Non-pigmented ciliary epithelial cell (primary cell): ENCODE data around the gene PPHLN1.
A peak's percentile ranks its signal among the peaks of the same experiment; 100 is the strongest.
"Not testable (repeated sequence)": the region's sequence is repeated elsewhere in the genome, so short reads cannot be mapped to it uniquely, and the experiment has no call there.

ENCODE experiments used
- DNase-seq: peaks from one replicate; pipeline ENCODE4 v3.0.0-alpha.2; 2010; ENCODE audit warnings: low read depth

Gene PPHLN1

DNA sequence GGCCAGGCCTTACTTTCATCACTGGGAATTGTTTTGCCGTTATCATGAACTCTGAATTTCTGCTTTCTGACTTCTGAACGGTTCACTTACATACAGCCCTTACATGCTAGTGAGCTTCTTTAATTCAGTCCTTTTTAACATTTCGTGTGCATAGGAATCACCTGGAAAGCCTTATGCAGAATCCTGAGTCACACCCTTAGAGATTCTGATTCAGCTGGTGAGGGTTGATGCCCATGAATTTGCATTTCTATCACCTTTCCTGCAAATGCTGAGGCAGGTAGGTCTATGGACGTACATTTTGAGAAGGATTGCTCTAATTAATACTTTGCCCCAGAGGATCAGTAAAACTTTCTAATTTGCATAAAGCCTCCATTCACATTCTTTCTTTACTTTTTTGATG is 44.0 kb downstream of the PPHLN1 start:
- DNase-seq = no peak

DNA sequence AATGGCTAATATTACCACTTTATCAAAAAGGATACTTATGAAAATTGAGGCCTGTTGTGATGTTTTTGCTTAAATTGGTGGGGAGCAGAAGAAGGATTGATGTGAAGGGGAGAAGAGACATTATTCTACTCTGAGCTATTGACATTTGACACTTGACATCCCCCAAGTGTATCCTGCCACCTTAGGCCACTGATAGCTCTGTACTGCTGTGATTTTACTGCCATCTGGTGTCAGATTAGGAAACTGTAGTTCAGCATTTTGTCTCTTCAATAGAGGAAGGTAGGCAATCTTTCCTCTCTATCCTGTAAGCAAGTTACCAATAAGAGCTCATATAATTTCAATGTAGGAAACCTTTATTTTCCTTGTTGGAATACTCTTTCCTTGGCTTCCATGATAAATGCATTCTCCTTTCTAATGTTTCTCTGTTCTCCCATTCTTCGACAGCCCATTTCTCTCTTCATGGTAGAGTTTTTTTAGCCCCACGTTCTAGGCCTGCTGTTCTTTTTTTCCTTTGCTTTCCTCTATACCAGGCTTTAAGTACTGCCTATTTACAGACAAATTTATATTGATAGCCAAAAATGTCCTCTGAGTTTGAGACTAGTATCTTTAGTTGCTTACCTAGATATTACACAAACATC is 46.3 kb downstream of the PPHLN1 start:
- no peak for DNase-seq

DNA sequence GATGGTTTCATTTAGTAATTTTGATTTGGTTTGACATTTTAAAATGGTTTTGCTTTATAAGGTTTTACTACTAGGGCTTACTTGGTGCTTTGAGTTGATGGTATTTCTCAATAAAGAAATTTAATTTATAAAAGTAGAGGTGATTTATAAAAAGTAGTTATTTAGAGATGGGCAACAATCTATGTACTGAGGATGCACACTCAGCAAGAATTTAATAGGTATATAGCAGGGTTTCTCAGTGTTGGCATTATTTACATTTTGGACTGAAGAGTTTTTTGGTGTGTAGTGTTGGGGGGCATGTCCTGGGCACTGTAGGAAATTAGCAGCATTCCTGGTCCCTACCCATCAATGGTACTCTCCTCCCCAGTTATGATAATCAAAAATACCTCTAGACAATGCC is 47.7 kb downstream of the PPHLN1 start:
- DNase-seq = no peak

DNA sequence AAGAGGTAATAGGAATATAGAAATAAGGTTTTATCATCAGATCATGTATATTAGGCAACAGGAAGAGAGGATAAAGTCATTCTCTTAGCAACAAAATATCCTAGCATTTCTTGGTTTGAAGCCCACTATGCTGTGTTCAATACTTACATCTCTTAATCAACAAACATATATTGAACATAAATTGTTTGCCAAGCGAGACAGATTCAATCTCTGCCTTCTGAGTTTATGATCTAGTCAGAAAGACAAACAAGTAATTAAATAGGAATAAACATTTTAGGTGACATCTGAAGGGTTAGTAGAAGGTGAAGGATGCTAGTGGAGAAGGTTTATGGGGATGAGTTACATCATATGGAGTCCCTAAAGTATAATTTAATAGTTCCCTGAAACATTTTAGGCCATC is 54.8 kb downstream of the PPHLN1 start:
- no peak for DNase-seq

DNA sequence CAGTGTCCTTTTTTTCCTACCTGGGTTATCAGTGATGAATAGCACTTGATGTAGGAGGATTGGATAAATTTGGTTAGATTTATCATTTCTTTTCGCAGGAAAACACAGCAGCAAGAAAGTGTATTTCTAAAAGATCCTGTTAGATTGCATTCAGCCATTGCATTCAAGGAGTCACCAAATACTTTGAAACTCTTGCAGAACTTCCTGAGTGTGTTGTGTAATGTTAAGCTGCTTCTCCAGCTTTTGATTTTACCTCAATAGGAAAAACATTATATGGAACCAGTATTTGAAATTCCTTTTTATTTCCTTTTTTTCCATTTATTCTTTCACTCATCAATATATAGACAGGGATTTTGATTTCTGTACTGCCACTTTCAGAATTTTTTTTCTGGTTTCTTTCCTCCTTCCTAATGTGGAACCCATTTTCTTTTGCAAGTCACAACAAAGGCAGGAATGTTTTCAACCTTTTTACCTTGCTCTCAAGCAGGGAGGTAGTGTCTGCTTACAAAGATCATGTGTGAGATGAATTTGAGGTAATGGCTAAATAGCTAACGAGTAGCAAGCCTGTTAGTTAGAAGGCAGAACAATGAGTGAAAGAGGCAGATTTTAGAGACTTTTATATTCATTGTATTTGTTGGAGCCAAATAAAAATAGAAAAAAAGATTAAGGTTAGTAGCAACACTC is 56.2 kb downstream of the PPHLN1 start:
- DNase-seq = no peak

DNA sequence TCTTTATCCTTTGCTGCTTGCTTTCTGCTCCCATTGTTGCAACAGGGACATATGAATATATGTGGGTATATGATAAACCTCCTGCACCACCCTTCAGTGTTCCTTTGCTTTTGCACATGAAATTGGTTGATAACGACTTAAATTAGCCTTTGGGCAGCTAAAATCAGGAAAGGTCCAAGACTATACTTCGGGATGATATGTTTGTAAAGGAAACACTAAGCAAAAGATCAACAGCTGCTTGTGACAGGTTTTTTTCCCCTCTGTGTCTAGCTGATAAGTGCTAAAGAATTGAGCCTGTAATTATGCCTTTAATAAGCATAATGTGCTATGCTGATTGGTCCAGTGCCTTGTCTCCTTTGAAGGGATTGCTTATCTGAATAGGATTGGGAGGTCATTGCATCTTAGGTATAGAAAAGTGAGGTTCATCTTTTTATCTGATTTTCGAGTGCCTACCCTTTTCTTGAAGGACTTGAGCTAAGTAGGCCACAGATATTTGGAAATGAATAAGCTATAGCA is 59.4 kb downstream of the PPHLN1 start:
- DNase-seq = no peak

DNA sequence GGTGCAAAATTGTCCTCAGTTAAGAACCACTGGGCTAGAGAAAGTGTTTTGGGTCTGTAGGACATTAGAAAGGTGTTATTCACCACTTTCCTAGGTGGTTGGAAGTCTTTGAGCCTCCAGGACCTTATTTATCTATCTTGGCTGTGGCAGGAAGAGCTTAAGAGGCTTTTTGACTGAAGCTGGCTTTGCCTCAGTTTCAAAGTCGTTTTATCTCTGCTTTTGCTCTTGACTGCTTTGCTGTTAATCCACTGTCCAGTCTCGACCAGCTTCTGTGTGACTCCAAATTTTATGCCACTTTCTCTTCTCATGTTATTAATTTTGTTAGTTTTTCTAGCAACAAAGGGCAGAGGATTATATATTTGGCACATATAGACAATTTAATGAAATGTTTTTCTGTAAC is 60.3 kb downstream of the PPHLN1 start:
- DNase-seq = no peak

DNA sequence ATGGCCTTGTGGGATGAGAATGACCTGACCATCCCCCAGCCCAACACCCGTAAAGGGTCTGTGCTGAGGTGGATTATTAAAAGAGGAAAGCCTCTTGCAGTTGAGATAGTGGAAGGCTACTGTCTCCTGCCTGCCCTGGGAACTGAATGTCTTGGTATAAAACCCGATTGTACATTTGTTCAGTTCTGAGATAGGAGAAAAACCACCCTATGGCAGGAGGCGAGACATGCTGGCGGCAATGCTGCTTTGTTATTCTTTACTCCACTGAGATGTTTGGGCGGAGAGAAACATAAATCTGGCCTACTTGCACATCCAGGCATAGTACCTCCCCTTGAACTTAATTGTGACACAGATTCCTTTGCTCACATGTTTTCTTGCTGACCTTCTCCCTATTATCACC is 62.1 kb downstream of the PPHLN1 start:
- not testable (repeated sequence) for DNase-seq

DNA sequence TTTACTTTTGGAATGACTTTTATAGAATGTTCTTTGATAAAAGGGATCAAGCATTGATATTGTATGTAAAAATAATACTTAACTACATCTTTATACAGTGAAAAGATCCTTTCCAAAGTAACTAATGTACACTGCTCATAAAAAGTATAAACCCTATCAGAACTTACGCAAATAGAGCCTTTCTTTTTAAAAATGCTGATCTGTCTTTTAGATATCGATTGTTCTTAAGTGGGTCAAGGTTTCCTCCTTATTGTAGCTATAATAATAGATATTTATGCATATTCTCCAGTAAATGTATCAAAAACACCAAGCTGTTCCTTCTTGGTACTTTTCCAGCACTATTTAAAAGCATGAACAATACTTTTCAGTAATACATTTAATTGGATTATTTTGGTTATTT is 68.5 kb downstream of the PPHLN1 start:
- DNase-seq = no peak

DNA sequence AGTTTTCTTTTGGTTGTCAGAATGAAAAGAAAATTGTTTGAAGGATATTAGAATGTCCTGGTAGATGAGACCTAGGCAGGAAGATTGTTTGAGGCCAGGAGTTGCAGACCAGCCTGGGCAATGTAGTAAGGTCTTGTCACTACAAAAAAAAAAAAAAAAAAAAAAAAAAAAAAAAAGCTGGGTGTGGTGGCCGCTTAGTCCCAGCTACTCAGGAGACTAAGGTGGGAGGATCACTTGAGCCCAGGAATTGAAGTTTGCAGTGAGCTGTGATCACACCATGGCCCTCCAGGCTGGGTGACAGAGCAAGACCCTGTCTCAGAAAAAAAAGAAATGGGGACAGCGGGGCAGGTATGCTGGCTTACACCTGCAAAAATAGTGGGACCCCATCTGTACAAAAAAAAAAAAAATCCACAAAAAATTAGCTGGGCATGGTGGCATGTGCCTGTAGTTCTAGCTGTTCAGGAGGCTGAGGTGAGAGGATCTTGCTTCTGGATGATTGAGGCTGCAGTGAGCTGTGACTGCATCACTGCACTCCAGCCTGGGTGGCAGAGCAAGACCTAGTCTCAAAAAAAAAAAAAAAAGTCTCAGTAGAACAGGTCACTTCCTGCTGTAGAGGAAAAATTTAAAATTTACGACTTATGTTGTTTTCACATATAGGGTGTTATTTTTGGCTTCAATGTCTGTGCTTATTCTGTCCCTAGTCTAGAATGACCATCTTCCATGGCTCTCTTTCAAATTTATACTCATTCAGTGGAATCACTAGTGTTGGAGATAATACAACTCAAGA is 70.7 kb downstream of the PPHLN1 start:
- no peak for DNase-seq

DNA sequence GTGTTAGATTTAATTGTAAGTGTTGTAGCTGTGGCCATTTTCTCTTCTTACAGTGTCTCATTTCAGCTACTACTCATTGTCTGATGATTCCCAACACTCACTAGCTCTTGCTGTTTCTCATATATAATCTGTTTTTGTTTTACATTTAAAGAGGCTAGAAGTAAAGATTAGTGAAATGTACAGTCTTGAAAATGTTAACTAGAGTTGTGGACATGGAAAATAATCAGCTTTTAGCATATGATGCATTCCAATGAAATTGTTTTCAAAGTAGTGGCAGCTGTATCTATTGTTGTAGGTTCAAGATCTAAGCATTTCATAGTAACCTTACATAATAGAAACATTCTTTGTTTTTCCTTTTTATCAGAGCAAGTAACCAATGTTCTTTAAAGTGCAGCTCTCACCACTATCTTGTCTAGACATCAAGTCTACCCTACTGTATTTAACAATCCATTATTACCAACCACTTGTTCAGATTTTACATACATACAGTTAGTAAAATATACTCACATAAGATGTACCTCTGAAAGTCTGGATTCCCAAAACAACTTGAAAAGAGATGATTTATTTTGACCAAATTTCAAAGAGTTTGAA is 76.9 kb downstream of the PPHLN1 start:
- DNase-seq = no peak

DNA sequence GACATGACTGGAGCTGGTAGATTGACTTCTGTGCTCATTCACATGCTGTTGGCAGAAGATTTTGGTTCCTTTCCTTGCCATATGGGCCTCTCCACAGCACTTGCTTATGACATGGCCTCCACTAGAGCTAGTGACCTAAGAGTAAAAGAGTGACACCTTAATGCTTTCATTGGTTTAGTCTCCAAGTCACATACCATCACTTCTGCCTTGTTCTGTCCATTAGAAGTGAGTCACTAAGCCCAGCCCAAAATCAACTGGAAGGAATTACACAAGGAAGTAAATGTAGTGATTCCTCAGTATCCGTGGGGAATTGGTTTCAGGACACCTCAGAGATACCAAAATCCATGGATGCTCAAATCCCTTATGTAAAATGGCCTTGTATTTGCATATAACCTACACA is 81.3 kb downstream of the PPHLN1 start:
- DNase-seq = no peak

DNA sequence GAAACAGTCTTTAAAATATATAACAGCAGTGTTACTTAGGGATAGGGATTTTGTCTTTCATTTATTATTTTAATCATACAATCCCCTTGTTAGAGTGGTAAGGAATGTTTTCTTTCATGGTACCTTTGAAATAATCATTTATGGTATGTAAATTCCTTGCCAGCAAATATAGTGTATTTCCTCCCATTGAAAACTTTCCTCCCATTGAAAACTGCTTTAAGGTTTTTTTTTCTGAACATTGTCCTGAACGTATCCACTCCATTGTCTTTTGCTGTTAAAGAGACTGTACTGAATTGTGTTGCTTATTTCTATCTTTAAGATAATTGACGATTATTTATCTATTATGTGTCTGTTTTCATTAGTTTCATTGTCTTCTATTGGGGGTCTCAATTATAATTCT is 83.5 kb downstream of the PPHLN1 start:
- DNase-seq = no peak

DNA sequence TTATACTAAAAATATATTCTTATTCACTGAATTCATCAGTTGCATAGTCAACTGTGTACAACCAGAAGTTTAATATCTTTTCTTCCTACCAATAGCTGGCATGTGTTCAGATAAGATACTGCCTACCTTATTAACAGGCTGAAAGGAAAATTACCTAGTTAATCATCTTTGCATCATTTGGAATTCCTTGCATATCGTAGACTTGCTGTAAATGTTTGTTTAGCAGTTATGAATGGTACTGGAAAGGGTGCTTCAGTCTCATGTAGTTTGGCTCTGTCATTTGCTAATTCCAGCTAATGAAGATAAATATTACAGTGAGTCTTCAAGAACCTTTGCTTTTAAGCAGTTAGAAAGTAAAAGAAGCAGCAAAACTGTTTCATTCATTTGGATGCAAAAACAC is 84.4 kb downstream of the PPHLN1 start:
- DNase-seq = no peak

DNA sequence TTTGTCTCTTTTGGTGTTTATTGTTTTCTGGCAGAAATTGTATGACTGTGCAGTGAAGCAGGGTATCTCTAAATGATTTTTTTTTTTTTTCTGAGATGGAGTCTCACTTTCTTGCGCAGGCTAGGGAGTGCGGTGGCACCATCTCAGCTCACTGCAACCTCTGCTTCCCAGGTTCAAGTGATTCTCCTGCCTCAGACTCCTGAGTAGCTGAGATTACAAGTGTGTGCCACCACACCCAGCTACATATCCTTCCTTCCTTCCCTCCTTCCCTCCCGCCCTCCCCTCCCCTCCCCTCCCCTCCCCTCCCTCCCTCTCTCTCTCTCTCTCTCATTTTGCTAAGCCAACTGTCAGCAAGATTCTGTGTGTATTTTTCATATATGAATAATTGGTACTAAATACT is 94.4 kb downstream of the PPHLN1 start:
- DNase-seq = no peak

DNA sequence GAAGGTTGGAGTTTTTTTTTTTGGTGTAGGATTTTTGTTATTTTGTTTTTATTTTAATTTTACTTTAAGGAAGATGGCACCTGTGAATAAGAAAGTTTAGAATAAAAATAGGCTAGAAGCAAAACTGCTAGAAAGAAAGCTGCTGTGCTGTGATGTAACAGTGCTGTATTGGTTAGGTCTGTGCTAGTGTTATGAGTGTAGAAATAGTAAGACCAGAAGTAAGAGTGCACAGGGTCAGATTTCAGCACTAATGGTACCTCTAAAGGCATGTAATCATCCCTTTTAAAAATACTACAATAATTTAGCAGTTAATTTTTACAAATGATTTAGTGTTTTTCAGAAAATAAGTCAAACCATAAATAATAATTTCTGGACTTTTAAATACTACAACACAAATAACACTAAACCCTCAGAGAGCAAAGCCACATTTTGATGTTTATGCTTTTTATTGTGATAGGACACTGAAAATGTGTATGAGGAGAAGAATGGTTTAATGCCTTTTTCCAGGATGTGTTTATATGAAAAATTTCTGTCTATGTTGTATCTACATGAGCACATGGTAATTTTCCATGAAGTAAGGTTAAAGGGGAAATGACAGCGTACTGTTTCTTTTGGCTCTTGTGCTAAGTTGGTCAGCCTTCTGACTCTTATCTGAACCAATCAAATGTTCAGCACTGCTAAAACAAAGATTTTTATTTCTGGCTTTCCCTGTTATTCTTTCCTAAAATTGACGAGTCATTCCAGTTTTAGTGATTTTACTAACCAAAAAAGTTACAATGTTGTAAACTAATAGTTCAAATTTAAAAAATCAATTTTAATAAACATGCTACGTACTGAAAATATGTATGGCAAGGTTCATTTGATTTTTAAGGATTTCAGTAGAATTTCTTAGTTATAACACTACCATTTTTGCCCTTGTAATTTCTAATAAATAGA is 96.1 kb downstream of the PPHLN1 start:
- peak; percentile 49 for DNase-seq

DNA sequence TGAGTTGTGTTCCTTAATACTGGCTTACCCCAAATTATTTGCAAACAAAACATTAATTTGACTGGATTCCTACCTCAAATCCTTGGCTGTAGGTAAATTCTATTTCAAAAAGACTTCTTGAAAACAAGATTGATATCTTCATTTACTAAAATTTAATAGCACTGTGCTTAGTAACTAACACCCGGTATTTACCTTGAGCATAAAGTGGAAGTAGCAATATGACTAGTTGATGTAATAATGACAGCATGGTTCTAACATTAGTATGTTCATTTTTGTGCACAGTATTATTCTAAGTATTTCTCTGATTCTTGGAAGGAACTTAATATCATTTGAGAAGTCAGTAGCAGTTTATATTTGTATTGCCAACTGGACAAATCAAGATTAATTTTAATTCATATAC is 96.8 kb downstream of the PPHLN1 start:
- DNase-seq = no peak

DNA sequence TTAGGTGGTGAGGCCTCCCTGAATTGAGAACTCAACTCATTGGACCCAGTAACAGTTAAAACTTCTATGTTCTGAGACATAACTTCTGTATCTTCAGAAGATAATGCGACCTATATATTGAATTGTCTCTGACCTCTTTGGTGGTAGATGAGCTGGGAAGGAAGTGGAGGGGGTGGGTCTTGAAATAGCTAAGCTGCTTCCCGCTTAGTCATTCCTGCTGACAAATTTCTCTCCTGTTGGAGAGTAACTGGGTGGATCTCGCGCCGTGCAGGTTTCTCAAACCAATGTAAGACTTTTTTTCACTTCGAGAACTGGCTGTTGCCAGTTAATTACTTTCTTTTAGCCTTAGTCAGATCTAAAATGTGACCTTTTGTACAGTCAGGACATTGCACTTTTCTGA is 100.8 kb downstream of the PPHLN1 start:
- peak; percentile 70 for DNase-seq

DNA sequence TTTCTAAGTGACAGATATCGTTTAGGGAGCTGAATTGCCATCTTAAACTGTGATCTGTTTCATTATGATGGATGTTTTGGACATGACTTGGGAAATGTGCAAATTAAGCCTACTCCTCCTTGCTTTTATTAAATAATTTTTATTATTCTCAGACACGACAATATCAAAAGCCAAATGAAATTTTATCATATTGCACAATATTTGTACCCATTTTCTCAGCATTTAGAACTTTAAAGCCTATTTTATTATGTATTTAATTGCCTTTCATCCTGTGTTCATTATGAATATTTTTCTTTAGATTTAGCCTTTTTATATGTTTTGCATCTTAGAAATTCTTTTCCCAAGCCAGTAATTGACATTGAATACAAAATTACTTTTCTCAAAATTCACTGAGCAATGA is 102.9 kb downstream of the PPHLN1 start:
- DNase-seq = no peak

DNA sequence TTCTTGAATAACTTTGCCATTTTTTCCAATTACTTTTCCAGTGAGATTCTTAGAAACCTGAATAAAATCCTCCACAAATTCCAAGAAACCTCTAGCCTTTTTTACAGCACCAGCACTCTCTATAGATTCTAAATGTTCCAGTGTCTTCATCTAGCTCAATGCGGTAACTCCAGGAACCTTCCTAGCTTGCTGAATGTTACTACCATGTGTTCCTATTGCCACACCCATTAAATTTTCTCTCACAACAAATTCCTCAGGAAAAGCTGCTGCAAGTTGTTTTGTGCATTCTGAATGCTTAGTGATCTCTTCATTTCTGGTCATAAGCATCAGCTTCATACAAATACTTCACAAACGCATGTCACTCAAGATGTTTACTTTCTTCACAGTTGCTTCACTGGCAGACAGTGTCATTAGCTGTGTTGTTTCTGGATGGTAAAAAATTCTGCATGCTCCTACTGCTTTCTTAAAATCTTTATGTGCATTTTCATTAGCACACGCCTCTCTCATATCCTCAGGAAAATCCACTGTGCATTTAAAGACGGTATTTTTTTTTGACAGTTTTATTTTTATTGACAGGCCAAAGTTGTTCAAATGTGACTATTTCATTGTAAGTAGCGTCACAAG is 106.7 kb downstream of the PPHLN1 start:
- DNase-seq = no peak

DNA sequence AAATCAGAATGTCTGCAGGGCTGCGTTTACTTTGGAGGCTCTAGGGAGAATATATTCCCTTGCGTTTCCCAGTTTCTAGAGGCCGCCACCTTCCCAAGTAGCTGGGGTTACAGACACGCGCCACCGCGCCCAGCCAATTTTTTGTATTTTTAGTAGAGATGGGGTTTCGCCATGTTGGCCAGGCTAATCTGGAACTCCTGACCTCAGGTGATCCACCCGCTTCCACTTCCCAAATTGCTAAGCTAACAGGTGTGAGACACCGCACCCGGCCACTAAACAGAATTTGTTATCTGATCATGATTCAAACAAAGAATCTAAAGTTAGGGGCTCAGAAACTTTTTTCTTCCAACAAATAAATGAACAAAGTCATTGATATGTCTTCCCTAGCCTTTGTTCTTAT is 114.6 kb downstream of the PPHLN1 start:
- no peak for DNase-seq
